H1 (cell line): ENCODE measurements around the gene SLC5A4. TPM values are rescaled to one million over a fixed set of nuclear protein-coding genes. Genes with fewer than 3 reads are reported as not detected.

Source experiments
- EGR1 ChIP-seq: IDR thresholded peaks from 2 replicates; pipeline ENCODE4 v1.6.1; 2011; ENCODE audit warnings: low read depth, low read length, borderline replicate concordance
- RNF2 ChIP-seq: fragments of 200-900, 300-1000 bp; sonication (generic); IDR thresholded peaks from 2 replicates; pipeline ENCODE4 v1.7.1; 2016; ENCODE audit warnings: borderline replicate concordance, low read depth, mild to moderate bottlenecking, antibody characterized with exemption, low read length; ENCODE audit not compliant: poor library complexity, severe bottlenecking; ENCODE audit errors: missing control alignments
- SP1 ChIP-seq: IDR thresholded peaks from 2 replicates; pipeline ENCODE4 v1.6.1; 2011; ENCODE audit warnings: low read depth, low read length
- SP4 ChIP-seq: IDR thresholded peaks from 2 replicates; pipeline ENCODE4 v1.6.1; 2012; ENCODE audit warnings: low read length, inconsistent platforms
- polyA plus RNA-seq, 7 experiments: library from polyadenylated mRNA; depleted of rRNA in 3 of 7; stranded (reverse) in 5 of 7; unstranded in 2 of 7; fragments of >200 nt in 5 of 7; fragments of 200-250 nt in 2 of 7; gene quantifications; 1 replicate in 5 of 7; 2 replicates in 1 of 7; 4 replicates in 1 of 7; pipeline versions ENCODE4 v1.2.1 to v1.2.3, GENCODE V29; 2011 to 2013; ENCODE audit warnings: missing spikeins in 2 of 7, mixed read lengths in 2 of 7
- total RNA-seq: library from RNA; stranded (reverse); fragmentation: NEBNext Ultra II Directional; extraction: Animal tissue kit (Norgen Biotek cat#: 25700); gene quantifications from 2 replicates; pipeline ENCODE4 v1.2.1, GENCODE V29; 2021
- TF ChIP-seq, protein P1 (sequence below): IDR thresholded peaks from 2 replicates; pipeline ENCODE4 v1.6.1; 2011; ENCODE audit warnings: low read depth, mild to moderate bottlenecking, low read length; ENCODE audit not compliant: insufficient read depth

The SLC5A4 gene
- total and polyA plus RNA-seq, 2 of the 8 experiments (the other 6 are each of a cell fraction or from before 2014, with no cell fraction given): 0.17 TPM; not detected in 1

DNA sequence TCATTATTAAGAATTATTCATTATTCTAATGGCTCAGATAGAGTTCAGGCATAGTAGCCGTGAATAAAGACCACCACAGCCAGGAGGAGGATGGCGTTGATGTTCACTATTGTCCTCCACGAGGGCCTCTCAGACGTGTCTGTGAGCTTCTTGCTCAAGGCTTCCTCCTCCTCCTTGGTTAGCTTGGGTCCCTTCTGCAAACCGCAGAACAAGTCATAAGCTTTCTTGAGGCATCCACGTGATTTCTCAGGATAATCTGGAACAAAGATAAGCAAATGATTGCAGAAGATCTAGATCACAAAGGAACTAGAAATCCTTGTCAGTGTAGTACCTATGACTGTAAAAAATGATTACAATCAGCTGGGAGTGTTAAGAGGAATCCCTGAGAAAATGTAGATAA lies 36.7 kb downstream of the SLC5A4 start (continued):
- no peak for TF ChIP-seq EGR1
- TF ChIP-seq RNF2: no peak
- no peak for TF ChIP-seq SP1
- no peak for TF ChIP-seq SP4
- TF ChIP-seq, protein P1, sequence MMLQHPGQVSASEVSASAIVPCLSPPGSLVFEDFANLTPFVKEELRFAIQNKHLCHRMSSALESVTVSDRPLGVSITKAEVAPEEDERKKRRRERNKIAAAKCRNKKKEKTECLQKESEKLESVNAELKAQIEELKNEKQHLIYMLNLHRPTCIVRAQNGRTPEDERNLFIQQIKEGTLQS: no peak
- TF ChIP-seq, all 59 proteins: peak for 0
